PC-3 (cell line): ENCODE data around the gene DEFB108B. TPM values are rescaled to one million over a fixed set of nuclear protein-coding genes. Genes with fewer than 3 reads are reported as not detected.
A peak's percentile ranks its signal among the peaks of the same experiment; 100 is the strongest.
"Not testable (repeated sequence)": the region's sequence is repeated elsewhere in the genome, so short reads cannot be mapped to it uniquely, and the experiment has no call there.

Experiments used
- ATAC-seq: fragments of 200-7000 bp; cut with Tn5 transposase; 2 replicates; pipeline ENCODE4 v1.9.1; 2020; ENCODE audit warnings: mild to moderate bottlenecking, moderate library complexity
- BruUV-seq: library from RNA; stranded (reverse); fragments of 400-500 nt; replicated peaks from 2 replicates; lab custom pipeline; 2021; lab: Mats Ljungman, UMichigan
- CTCF ChIA-PET: fragments of 300-600 bp; sonication (Branson Sonifier 250); formaldehyde crosslinking; loops from one replicate; lab custom pipeline; 2022; ENCODE audit warnings: antibody characterized with exemption; lab: Charles Lee
- POLR2A ChIA-PET: fragments of 300-600 bp; sonication (Branson Sonifier 250); formaldehyde crosslinking; loops from one replicate; lab custom pipeline; 2022; ENCODE audit warnings: antibody characterized with exemption; ENCODE audit not compliant: unreplicated experiment; lab: Charles Lee
- DNase-seq: peaks from one replicate; pipeline ENCODE4 v3.0.0-alpha.2; 2015
- H2AFZ ChIP-seq: fragments of 300-600 bp; sonication (generic); 2 replicates; pipeline ENCODE4 v1.6.0; 2016; ENCODE audit warnings: antibody characterized with exemption, low read length
- H3F3A ChIP-seq: fragments of 300-600 bp; sonication (generic); one replicate; pipeline ENCODE4 v1.6.0; 2017; ENCODE audit warnings: antibody characterized with exemption, low read length, control low read depth, mild to moderate bottlenecking; ENCODE audit not compliant: unreplicated experiment
- H3K27ac ChIP-seq: fragments of 300-600 bp; sonication (generic); 2 replicates; pipeline ENCODE4 v1.5.1; 2016; ENCODE audit warnings: mild to moderate bottlenecking, low read length
- H3K27me3 ChIP-seq: fragments of 300-600 bp; sonication (generic); 2 replicates; pipeline ENCODE4 v1.6.1; 2016; ENCODE audit warnings: low read length, mixed read lengths
- H3K36me3 ChIP-seq: fragments of 300-600 bp; sonication (generic); 2 replicates; pipeline ENCODE4 v1.6.1; 2016; ENCODE audit warnings: low read depth, mixed run types, low read length, mixed read lengths
- H3K4me1 ChIP-seq: fragments of 300-600 bp; sonication (generic); 2 replicates; pipeline ENCODE4 v1.5.1; 2016; ENCODE audit warnings: low read length; ENCODE audit not compliant: insufficient read depth
- H3K4me2 ChIP-seq: fragments of 300-600 bp; sonication (generic); 2 replicates; pipeline ENCODE4 v1.6.0; 2016; ENCODE audit warnings: low read length
- H3K4me3 ChIP-seq: fragments of 300-600 bp; sonication (generic); 2 replicates; pipeline ENCODE4 v1.5.1; 2016; ENCODE audit warnings: mild to moderate bottlenecking, low read length, mixed read lengths
- H3K79me2 ChIP-seq: fragments of 300-600 bp; sonication (generic); 2 replicates; pipeline ENCODE4 v1.6.1; 2017; ENCODE audit warnings: low read length, mixed read lengths
- H3K9ac ChIP-seq: fragments of 300-600 bp; sonication (generic); 2 replicates; pipeline ENCODE4 v1.6.0; 2016; ENCODE audit warnings: mild to moderate bottlenecking, low read length
- H3K9me2 ChIP-seq: fragments of 300-600 bp; sonication (generic); replicated peaks from 2 replicates; pipeline ENCODE4 v1.6.1; 2016; ENCODE audit warnings: mixed run types, low read length, mixed read lengths
- H3K9me3 ChIP-seq: fragments of 300-600 bp; sonication (generic); 2 replicates; pipeline ENCODE4 v1.6.1; 2016; ENCODE audit warnings: low read length, mixed read lengths
- H4K20me1 ChIP-seq: fragments of 300-600 bp; sonication (generic); 2 replicates; pipeline ENCODE4 v1.6.1; 2016; ENCODE audit warnings: low read length, mixed read lengths
- intact Hi-C: fragments of 100-400 bp; cut with micrococcal nuclease; formaldehyde crosslinking; loops from 2 replicates; pipeline ENCODE4 v1.9.0; 2023
- total RNA-seq: library from RNA; depleted of rRNA; stranded (reverse); fragments of >200 nt; gene quantifications from 2 replicates; pipeline ENCODE4 v1.2.3, GENCODE V29; 2014
- TF ChIP-seq, protein P1 (sequence below): fragments of 300-600 bp; sonication (generic); conservative IDR thresholded peaks from 2 replicates; pipeline ENCODE4 v1.5.1; 2017; ENCODE audit warnings: antibody characterized with exemption, low read depth, mild to moderate bottlenecking, low read length

The DEFB108B gene
- total RNA-seq, 1 experiment from 2014 or later = not detected

DNA sequence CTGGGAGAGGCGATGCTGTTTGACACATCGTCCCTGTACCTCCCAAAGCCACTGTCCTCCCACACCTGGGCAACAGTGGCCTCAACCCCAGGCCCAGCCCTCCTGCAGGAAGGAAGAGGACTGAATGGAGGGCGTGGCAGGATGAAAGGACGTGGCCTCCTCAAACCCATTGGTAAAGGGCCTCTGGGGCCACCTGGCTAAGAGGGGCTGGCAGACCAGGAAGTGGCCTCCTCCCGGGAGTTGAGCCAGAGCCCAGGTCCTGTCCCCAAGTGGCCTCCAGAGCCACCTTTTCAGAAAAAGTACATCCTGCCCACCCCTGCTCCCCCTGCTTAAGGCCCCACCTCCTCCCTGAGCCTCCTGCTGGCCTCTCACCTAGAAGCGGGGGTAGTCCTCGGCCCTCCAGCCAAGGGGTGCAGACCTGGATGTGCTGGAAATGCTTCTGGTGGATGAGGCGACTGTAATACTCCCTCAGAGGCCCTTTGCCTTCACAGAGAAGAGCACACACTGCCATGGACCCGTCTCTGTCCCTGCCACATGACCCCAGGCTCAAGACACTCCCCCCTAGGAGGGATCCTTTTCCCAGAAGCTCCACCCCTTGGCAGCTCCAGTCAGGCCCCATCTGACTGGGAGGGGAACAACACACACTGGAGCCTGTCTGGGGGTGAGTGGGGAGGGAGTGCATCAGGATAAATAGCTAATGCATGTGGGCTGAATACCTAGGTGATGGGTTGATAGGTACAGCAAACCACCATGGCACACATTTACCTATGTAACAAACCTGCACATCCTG lies 28.6 kb upstream of the DEFB108B start:
- CTCF ChIA-PET, DNase-seq, POLR2A ChIA-PET, H3K36me3 ChIP-seq, H3K27me3 ChIP-seq, H2AFZ ChIP-seq, H3K9me3 ChIP-seq, H3K9me2 ChIP-seq, ATAC-seq, H3K4me1 ChIP-seq, BruUV-seq, H3K4me3 ChIP-seq, H3F3A ChIP-seq, H4K20me1 ChIP-seq, intact Hi-C loops, H3K27ac ChIP-seq, H3K79me2 ChIP-seq, H3K9ac ChIP-seq, H3K4me2 ChIP-seq: not testable (repeated sequence)

DNA sequence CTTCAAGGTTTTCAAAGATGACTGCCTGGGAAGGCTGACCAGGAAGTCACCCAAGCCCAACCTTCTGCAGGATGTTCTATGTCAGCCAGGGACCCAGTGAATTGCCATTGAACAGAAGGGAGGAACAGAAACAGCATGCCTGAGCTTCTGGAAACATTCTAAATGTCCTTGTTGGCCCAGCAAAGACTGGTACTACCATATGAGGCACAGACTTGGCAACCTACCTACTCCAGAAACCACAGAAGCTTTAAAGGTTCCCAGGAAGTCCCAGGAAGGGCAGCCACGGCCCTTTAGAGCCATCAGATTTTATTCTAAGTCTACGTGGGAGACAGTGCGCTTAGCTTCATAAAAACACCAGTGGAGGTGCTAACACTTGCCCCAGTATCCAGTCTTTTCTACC lies 20.5 kb upstream of the DEFB108B start:
- H3K4me2 ChIP-seq, H3K27ac ChIP-seq, ATAC-seq, H3K9ac ChIP-seq, H3K9me2 ChIP-seq, H3K9me3 ChIP-seq, H4K20me1 ChIP-seq, H2AFZ ChIP-seq, H3K4me1 ChIP-seq, H3K4me3 ChIP-seq, H3K79me2 ChIP-seq, H3K36me3 ChIP-seq, H3F3A ChIP-seq, POLR2A ChIA-PET, H3K27me3 ChIP-seq, BruUV-seq: not testable (repeated sequence)
- CTCF ChIA-PET = interaction anchor here (0.6 kb wide), 1 partner anchor 11 kb away, joined by 5 read pairs; no protein-coding TSS in a partner anchor
- intact Hi-C loops = loop anchor here (2.0 kb wide), 1 partner anchor 20 kb away; no protein-coding TSS in a partner anchor
- peak; percentile 34 for DNase-seq

- H4K20me1 ChIP-seq, H3K27ac ChIP-seq, H3K9me2 ChIP-seq, H3K27me3 ChIP-seq, H3K79me2 ChIP-seq, CTCF ChIA-PET, BruUV-seq, POLR2A ChIA-PET, H3F3A ChIP-seq, H3K4me1 ChIP-seq, H3K9me3 ChIP-seq, H3K36me3 ChIP-seq: not testable (repeated sequence)
- H3K9ac ChIP-seq = peak overlapping the region; percentile 81
- H3K4me3 ChIP-seq = peak overlapping the region; percentile 76
- ATAC-seq = peak; percentile 59
- peak; percentile 84 for DNase-seq
- intact Hi-C loops = loop anchor here (2.0 kb wide), 1 partner anchor 21 kb away; no protein-coding TSS in a partner anchor
- TF ChIP-seq, protein P1, sequence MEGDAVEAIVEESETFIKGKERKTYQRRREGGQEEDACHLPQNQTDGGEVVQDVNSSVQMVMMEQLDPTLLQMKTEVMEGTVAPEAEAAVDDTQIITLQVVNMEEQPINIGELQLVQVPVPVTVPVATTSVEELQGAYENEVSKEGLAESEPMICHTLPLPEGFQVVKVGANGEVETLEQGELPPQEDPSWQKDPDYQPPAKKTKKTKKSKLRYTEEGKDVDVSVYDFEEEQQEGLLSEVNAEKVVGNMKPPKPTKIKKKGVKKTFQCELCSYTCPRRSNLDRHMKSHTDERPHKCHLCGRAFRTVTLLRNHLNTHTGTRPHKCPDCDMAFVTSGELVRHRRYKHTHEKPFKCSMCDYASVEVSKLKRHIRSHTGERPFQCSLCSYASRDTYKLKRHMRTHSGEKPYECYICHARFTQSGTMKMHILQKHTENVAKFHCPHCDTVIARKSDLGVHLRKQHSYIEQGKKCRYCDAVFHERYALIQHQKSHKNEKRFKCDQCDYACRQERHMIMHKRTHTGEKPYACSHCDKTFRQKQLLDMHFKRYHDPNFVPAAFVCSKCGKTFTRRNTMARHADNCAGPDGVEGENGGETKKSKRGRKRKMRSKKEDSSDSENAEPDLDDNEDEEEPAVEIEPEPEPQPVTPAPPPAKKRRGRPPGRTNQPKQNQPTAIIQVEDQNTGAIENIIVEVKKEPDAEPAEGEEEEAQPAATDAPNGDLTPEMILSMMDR = peak; percentile 69
- H3K4me2 ChIP-seq = peak overlapping the region; percentile 87
- peak overlapping the region; percentile 97 for H2AFZ ChIP-seq
Measured at GRCh38 chr11:71813481-71814355, 19.3 kb upstream of the DEFB108B start.

- POLR2A ChIA-PET, intact Hi-C loops: not testable (repeated sequence)
Measured at GRCh38 chr11:71821539-71821938, 11.5 kb upstream of the DEFB108B start.

GRCh38 chr11:71829247-71829646 lies 3.8 kb upstream of the DEFB108B start:
- CTCF ChIA-PET, H2AFZ ChIP-seq, H3K4me1 ChIP-seq, H3K4me2 ChIP-seq, H3K79me2 ChIP-seq, H4K20me1 ChIP-seq, H3K9ac ChIP-seq, H3K9me3 ChIP-seq, intact Hi-C loops, H3K36me3 ChIP-seq, H3K9me2 ChIP-seq, ATAC-seq, BruUV-seq, H3F3A ChIP-seq, H3K4me3 ChIP-seq, POLR2A ChIA-PET, H3K27ac ChIP-seq, H3K27me3 ChIP-seq, DNase-seq: not testable (repeated sequence)

More at GRCh38 chr11:71821539-71821938, 11.5 kb upstream of the DEFB108B start:
- H2AFZ ChIP-seq, H3K4me1 ChIP-seq, H3K9me2 ChIP-seq, H3K9ac ChIP-seq, BruUV-seq, H3K27me3 ChIP-seq, H3K9me3 ChIP-seq, ATAC-seq, H3K4me3 ChIP-seq, H3K27ac ChIP-seq, H3K4me2 ChIP-seq, H3K36me3 ChIP-seq, H3F3A ChIP-seq, H3K79me2 ChIP-seq, DNase-seq, CTCF ChIA-PET, H4K20me1 ChIP-seq: not testable (repeated sequence)
